HG03354 (cell line): ENCODE measurements around the gene TM4SF1.
"Not testable (repeated sequence)": the region's sequence is repeated elsewhere in the genome, so short reads cannot be mapped to it uniquely, and the experiment has no call there.

ENCODE experiments used
- ATAC-seq: cut with Tn5 transposase; IDR thresholded peaks from one replicate; pipeline ENCODE4 v1.9.1; 2021; ENCODE audit warnings: mild to moderate bottlenecking; ENCODE audit not compliant: unreplicated experiment, poor library complexity, severe bottlenecking

TM4SF1 gene

DNA sequence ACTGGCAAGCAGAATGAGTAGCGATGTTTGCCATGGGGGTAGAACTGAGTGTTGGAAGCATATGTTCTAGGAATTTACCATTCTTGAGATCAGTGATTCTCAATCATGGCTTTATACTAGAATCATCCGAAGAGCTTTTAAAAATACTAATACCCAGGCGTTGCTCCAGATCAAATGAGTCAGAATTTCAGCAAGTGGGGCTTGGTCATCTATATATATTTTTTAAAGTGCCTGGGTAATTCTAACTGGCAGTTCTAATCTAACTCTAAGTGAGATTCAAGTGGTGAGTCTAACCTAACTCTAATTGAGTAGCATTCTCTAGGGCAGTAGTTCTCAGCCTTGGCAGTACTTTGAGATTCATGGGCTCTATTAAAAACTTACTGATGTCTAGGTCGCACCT lies 20.8 kb downstream of the TM4SF1 start:
- no peak for ATAC-seq

DNA sequence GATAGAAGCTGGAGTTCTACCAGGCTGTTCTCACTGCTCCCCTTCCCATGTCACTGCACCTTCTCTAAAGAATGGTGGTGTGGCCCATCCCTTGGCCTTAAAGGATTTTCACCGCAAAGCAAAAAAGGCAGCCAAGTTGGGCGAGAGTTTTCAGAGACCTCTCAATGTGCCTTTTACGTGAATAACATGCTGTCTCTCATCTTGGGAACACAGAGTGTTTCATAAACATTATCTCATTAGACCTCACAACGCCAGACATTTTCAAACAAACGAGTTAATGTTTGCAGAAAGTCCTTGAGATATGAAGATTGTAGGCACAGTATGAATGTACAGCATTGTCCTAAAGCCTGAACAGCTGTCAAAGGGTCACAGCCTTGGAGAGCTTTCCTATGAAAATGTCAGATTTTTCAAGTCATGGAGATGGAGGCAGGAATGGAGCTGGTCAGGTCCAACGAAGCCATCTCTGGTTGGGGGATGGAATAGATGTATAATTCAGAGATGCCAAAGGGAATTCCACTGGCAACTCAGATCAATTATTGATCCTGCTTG lies 21.3 kb downstream of the TM4SF1 start:
- ATAC-seq = no peak

DNA sequence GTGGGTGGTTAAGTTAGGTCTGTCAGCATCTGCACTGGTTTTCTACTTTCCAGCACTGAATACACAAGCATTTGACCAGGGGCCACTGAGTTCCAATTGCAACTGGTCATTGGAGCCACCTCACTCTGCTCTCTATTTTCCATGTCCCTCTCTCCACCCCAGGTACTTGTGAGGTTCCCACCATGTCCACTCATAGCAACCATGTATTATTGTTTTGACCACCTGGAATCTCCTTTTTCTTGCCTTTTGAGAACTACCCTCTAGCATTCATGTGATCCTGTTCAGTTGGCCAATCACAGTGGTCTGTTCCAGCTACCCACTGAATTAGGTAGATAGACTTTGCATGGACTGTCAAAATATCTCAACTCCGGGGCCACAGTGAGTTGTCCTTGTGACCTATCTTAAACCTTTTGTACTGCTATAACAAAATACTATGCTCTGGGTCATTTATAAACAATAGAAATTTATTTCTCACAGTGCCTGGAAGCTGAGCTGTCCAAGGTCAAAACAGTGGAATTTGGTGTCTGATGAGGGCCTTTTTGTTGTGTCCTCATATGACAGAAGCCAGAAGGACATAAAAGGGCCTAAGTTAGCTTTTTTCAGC lies 23.8 kb downstream of the TM4SF1 start:
- ATAC-seq = no peak

GRCh38 chr3:149352556-149352955 lies 24.9 kb downstream of the TM4SF1 start:
- ATAC-seq = peak; percentile 94

DNA sequence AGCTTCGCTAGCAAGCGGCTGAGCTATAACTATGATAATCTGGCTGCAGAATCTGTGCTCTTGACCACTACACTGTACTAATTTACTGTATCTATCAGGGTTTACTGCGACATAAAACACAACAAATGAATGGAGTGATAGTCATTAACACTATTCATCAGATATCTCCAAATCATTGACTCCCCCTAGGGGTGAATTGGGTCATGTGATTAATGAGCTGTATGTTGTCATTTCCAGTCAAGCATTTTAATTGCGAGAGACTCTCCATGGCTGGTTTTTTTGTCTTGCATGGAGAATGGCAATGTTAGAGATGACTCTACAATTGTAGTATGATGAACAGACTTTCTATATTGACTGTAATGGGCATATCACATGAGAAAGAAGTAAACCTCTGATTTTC lies 33.5 kb downstream of the TM4SF1 start:
- no peak for ATAC-seq

GRCh38 chr3:149342413-149343380 lies 34.8 kb downstream of the TM4SF1 start:
- no peak for ATAC-seq

- ATAC-seq = no peak
Measured at GRCh38 chr3:149340310-149340933, 37.0 kb downstream of the TM4SF1 start.

GRCh38 chr3:149339931-149340309 lies 37.5 kb downstream of the TM4SF1 start:
- no peak for ATAC-seq

DNA sequence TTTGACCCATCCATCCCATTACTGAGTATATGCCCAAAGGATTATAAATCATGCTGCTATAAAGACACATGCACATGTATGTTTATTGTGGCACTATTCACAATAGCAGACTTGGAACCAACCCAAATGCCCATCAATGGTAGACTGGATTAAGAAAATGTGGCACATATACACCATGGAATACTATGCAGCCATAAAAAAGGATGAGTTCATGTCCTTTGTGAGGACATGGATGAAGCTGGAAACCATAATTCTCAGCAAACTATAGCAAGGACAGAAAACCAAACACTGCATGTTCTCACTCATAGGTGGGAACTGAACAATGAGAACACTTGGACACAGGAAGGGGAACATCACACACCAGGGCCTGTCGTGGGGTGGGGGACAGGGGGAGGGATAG lies 40.0 kb downstream of the TM4SF1 start:
- not testable (repeated sequence) for ATAC-seq

GRCh38 chr3:149336925-149337324 lies 40.5 kb downstream of the TM4SF1 start:
- no peak for ATAC-seq

- ATAC-seq = no peak
Measured at GRCh38 chr3:149333176-149333859, 44.1 kb downstream of the TM4SF1 start, which contains the start of gene TM4SF18. Gene TM4SF18 (minus strand): TSS chr3:149333636. CDS start chr3:149333382, 254 bp downstream.

DNA sequence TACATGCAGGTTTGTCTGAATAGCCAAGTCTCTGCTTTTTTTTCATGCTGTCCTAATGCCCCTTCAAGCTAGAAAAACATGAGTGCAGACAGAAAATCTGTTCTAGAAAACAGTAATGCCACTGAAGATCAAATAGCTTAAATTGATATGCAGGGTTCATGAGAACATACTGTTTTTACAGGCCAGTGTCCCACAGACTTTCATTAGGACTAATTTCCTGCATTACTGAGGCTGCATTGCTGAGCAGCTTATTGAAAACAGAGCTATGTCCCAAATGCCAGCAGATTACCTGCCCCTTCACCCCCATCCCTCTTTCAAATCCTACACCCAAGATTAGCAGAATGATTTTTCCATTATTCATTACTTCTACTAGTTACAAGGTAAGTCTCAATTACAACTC lies 44.7 kb downstream of the TM4SF1 start:
- no peak for ATAC-seq

DNA sequence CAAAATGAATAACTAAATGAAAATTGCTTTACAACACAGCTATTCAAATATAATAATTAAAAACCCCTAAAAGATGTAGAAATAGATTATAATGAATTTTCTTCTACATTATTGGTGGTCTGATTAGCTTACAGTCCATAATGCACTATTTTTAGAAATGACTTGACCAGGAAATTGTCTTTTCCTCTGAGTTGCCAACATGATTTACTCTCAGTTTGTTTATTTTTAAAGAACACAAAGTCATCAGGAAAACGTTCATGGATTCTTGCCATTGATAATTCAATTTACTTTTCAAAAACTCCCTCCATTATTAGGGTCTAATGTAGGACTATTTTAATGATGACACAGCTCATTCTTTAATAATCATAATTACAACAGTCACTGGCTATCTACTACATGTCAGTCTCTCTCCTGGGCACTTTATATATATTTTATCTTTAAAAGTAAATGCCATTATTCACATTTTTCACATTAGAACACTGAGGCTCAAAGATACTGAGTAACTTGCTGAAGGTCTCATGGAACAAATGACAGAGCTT lies 45.2 kb downstream of the TM4SF1 start:
- ATAC-seq = no peak

- ATAC-seq = no peak
Measured at GRCh38 chr3:149331396-149331795, 46.1 kb downstream of the TM4SF1 start.

DNA sequence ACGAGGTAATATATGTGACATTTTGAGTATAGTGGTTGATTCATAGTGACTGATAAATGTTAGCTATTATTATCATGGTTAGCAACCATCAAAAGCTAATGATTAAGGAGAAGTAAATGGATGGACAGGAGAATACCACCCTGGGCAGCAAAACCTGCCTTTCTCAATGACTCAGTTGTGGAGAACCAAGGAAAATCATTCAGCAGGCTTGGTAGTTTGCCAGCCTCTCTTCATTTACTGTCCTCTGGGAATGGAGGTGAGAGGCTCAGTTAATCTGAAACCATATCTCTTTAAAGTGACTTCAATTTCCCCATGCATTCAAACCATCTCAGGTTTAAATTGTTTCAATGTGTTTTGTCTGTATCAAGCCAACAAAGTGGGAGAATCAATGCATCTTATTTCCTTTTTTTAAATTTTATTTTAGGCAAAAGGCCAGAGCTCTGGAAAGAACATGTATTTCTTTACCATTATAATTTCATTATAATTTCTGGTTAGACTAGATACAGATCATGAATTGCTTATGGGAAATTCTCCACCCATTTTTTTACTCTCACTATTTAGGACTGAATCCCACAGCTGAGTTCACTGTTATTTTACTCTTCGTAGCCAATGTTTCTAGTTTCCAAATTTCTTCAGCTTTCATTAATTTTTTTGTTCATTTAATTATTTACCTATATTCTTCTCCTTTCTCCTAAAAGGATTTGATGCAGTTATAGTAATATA lies 46.7 kb downstream of the TM4SF1 start:
- ATAC-seq = no peak

DNA sequence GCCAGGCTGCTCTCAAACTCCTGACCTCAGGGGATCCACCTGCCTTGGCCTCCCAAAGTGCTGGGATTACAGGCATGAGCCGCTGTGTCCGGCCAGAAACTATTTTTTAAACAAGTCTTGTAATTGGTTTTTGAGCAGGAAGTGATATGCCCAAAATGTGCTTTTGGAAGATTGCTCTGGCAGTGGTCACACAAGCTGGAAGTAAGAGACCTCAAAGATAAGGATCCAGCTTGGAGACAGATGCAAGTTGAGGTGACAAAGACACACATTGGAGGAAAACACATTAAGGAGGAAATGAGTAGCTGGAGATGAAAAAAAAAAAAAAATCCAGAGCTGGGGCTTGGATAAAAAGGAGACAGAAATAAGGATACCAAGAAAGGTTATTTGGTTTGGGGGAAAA lies 50.3 kb downstream of the TM4SF1 start:
- ATAC-seq = no peak

DNA sequence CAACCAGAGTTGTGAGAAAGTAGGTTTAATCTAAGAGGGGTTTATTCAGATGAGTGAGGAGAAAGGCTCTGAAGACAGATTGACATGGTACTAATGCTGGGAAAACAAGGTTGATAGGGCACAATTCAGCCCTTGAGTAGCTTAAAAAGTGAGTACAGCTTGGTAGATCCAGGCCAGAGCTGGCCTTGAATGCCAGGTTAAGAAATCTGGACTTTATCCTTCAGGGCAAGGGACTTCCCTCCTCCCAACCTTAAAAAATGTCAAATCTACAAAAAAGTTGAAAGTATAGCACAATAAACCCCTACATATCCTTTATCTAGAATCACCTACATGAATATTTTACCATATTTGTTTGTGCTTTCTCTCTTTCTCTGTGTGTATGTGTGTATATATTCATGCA lies 51.9 kb downstream of the TM4SF1 start:
- no peak for ATAC-seq

GRCh38 chr3:149324332-149324731 lies 53.1 kb downstream of the TM4SF1 start:
- no peak for ATAC-seq

DNA sequence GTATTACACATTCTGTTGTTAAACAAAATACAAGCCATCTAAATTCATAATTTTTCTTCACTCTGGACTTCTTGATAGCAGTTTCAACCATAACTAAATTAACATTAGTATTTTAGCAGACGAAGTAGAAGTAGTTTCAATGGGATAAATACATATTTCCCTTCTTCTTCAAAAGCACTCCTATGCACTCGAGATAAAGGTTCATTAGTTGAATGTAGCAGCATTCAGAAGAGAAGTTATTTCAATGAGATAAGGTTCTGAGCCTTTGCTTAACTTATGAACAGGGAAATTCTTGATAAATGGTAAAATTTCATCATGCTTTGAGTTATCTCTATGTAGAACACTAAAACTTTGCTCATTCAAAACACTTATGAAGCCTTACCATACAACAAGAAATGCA lies 55.8 kb downstream of the TM4SF1 start:
- ATAC-seq = no peak
